Smooth muscle cell (in vitro differentiated cells): ENCODE data around the gene CRB1. TPM values are rescaled to one million over a fixed set of nuclear protein-coding genes. Genes with fewer than 3 reads are reported as not detected.

ENCODE experiments used
- DNase-seq: peaks from one replicate; lab custom pipeline; 2025; ENCODE audit not compliant: unreplicated experiment; lab: John Stamatoyannopoulos, UW
- H2AFZ ChIP-seq: fragments of 200-600 bp; sonication (generic); 2 replicates; pipeline ENCODE4 v1.6.0; 2016; ENCODE audit warnings: antibody characterized with exemption, low read depth, mild to moderate bottlenecking
- H3F3A ChIP-seq: fragments of 200-600 bp; sonication (generic); 2 replicates; pipeline ENCODE4 v1.6.0; 2017; ENCODE audit warnings: antibody characterized with exemption, low read depth
- H3K27ac ChIP-seq: fragments of 200-600 bp; sonication (generic); 2 replicates; pipeline ENCODE4 v1.5.1; 2016; ENCODE audit warnings: low read depth, mild to moderate bottlenecking
- H3K27me3 ChIP-seq: fragments of 200-600 bp; sonication (generic); 2 replicates; pipeline ENCODE4 v1.6.1; 2016; ENCODE audit warnings: low read depth, mild to moderate bottlenecking
- H3K36me3 ChIP-seq: fragments of 200-600 bp; sonication (generic); 2 replicates; pipeline ENCODE4 v1.5.1; 2016; ENCODE audit warnings: low read depth
- H3K4me1 ChIP-seq: fragments of 200-600 bp; sonication (generic); 2 replicates; pipeline ENCODE4 v1.5.1; 2016; ENCODE audit warnings: low read depth
- H3K4me2 ChIP-seq: fragments of 200-600 bp; sonication (generic); 2 replicates; pipeline ENCODE4 v1.6.0; 2016; ENCODE audit warnings: mild to moderate bottlenecking
- H3K4me3 ChIP-seq: fragments of 200-600 bp; sonication (generic); 2 replicates; pipeline ENCODE4 v1.5.1; 2016; ENCODE audit warnings: mild to moderate bottlenecking
- H3K79me2 ChIP-seq: fragments of 200-600 bp; sonication (generic); 2 replicates; pipeline ENCODE4 v1.6.0; 2016; ENCODE audit warnings: low read depth, mild to moderate bottlenecking
- H3K9ac ChIP-seq: fragments of 200-600 bp; sonication (generic); 2 replicates; pipeline ENCODE4 v1.6.0; 2016; ENCODE audit warnings: low read depth
- H3K9me3 ChIP-seq: fragments of 200-600 bp; sonication (generic); replicated peaks from 2 replicates; pipeline ENCODE4 v1.5.1; 2016; ENCODE audit warnings: low read depth
- H4K20me1 ChIP-seq: fragments of 200-600 bp; sonication (generic); 2 replicates; pipeline ENCODE4 v1.6.0; 2016; ENCODE audit warnings: low read depth
- WGBS: methylation state at CpG from one replicate; pipeline ENCODE4 v1.1.7; 2016; ENCODE audit warnings: low lambda C conversion rate; 5-methylcytosine and 5-hydroxymethylcytosine counted together
- polyA plus RNA-seq: library from polyadenylated mRNA; unstranded; fragments of >200 nt; fragmentation: Nextera tagmentation; extraction: Ambion mirVana; gene quantifications from 2 replicates; pipeline ENCODE4 v1.2.1, GENCODE V29; 2016
- total RNA-seq: library from RNA; depleted of rRNA; stranded (reverse); fragments of >200 nt; gene quantifications from 2 replicates; pipeline ENCODE4 v1.2.3, GENCODE V29; 2014
- TF ChIP-seq, protein P1 (sequence below): fragments of 200-600 bp; sonication (generic); IDR thresholded peaks from 2 replicates; pipeline ENCODE4 v1.5.1; 2017; ENCODE audit warnings: borderline replicate concordance, mild to moderate bottlenecking, antibody characterized with exemption; ENCODE audit not compliant: insufficient read depth, poor library complexity, severe bottlenecking

Gene CRB1
- total and polyA plus RNA-seq, 2 experiments from 2014 or later, result under 0.01 TPM; not detected in 1

GRCh38 chr1:197342044-197342565 is 74.1 kb downstream of the CRB1 start:
- H3K9ac ChIP-seq, result no peak overlapping the region
- TF ChIP-seq, protein P1, sequence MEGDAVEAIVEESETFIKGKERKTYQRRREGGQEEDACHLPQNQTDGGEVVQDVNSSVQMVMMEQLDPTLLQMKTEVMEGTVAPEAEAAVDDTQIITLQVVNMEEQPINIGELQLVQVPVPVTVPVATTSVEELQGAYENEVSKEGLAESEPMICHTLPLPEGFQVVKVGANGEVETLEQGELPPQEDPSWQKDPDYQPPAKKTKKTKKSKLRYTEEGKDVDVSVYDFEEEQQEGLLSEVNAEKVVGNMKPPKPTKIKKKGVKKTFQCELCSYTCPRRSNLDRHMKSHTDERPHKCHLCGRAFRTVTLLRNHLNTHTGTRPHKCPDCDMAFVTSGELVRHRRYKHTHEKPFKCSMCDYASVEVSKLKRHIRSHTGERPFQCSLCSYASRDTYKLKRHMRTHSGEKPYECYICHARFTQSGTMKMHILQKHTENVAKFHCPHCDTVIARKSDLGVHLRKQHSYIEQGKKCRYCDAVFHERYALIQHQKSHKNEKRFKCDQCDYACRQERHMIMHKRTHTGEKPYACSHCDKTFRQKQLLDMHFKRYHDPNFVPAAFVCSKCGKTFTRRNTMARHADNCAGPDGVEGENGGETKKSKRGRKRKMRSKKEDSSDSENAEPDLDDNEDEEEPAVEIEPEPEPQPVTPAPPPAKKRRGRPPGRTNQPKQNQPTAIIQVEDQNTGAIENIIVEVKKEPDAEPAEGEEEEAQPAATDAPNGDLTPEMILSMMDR, result no peak
- no peaks in the 10 kb centered on the region for H3K27me3 ChIP-seq
- H3K4me2 ChIP-seq, result no peak overlapping the region
- no peaks in the 10 kb centered on the region for H3K9me3 ChIP-seq
- no peak overlapping the region for H3K4me3 ChIP-seq
- no peak overlapping the region for H3K27ac ChIP-seq
- WGBS, result 59% methylated on average over 3 of the region's 3 CpGs
- no peaks in the 10 kb centered on the region for H3K79me2 ChIP-seq
- DNase-seq, result no peak
- no peaks in the 10 kb centered on the region for H3F3A ChIP-seq
- no peak overlapping the region for H2AFZ ChIP-seq
- no peaks in the 10 kb centered on the region for H3K4me1 ChIP-seq
- H3K36me3 ChIP-seq, result no peaks in the 10 kb centered on the region
- no peaks in the 10 kb centered on the region for H4K20me1 ChIP-seq

GRCh38 chr1:197342669-197343068 is 74.6 kb downstream of the CRB1 start:
- no peak overlapping the region for H3K27ac ChIP-seq
- no peak overlapping the region for H3K9ac ChIP-seq
- H3F3A ChIP-seq, result no peaks in the 10 kb centered on the region
- TF ChIP-seq, protein P1, result no peak
- no peak overlapping the region for H2AFZ ChIP-seq
- no peaks in the 10 kb centered on the region for H3K27me3 ChIP-seq
- WGBS, result 30% methylated on average over 2 of the region's 2 CpGs
- H3K36me3 ChIP-seq, result no peaks in the 10 kb centered on the region
- DNase-seq, result no peak
- no peak overlapping the region for H3K4me2 ChIP-seq
- no peaks in the 10 kb centered on the region for H3K79me2 ChIP-seq
- H4K20me1 ChIP-seq, result no peaks in the 10 kb centered on the region
- no peaks in the 10 kb centered on the region for H3K4me1 ChIP-seq
- H3K4me3 ChIP-seq, result no peak overlapping the region
- H3K9me3 ChIP-seq, result no peaks in the 10 kb centered on the region

DNA sequence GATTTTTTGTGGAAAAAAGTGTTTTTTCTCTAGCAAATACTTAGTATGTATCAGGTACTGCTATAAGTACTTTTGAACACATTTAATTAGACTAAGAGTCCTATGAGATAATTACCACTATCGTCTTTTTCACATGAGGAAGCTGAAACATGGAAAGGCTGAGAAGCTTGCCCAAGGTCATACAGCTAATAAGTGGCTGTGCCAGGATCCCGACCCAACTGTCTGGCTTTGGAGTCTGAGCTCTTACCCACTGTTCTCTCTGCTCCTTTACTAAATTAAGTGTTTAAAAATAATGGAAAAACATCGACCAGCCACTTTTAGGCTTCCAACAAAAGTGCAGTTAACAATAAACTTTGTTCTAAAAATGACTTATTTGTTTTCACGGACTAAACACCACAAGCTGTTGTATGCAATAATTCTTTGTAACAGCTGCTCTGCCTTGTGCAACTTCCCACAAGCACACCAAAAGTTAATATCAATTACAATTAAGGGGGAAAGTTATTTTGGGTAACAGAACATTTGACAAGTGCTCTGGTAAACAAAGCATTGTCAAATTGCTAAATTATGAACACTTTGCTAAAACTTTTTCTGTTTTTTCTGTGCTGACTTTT is 75.7 kb downstream of the CRB1 start:
- WGBS, result 85% methylated on average over 4 of the region's 4 CpGs
- H3F3A ChIP-seq, result no peaks in the 10 kb centered on the region
- no peaks in the 10 kb centered on the region for H4K20me1 ChIP-seq
- no peaks in the 10 kb centered on the region for H3K79me2 ChIP-seq
- H3K4me1 ChIP-seq, result no peaks in the 10 kb centered on the region
- H3K27me3 ChIP-seq, result no peaks in the 10 kb centered on the region
- no peak overlapping the region for H3K4me2 ChIP-seq
- no peaks in the 10 kb centered on the region for H3K9me3 ChIP-seq
- no peak overlapping the region for H3K27ac ChIP-seq
- no peak for DNase-seq
- no peak overlapping the region for H2AFZ ChIP-seq
- H3K4me3 ChIP-seq, result no peak overlapping the region
- H3K36me3 ChIP-seq, result no peaks in the 10 kb centered on the region
- TF ChIP-seq, protein P1, result no peak
- H3K9ac ChIP-seq, result no peak overlapping the region
